Retinal pigment epithelial cell (primary cell): Measurements from ENCODE around the gene DDX23.

Experiments
- DNase-seq: peaks from one replicate; pipeline ENCODE4 v3.0.0-alpha.2; 2010; ENCODE audit warnings: low read depth
- H3K4me3 ChIP-seq: 2 replicates; pipeline ENCODE4 v1.5.1; 2011; ENCODE audit warnings: mild to moderate bottlenecking, low read length, control low read depth, moderate library complexity
- CTCF ChIP-seq: conservative IDR thresholded peaks from 2 replicates; pipeline ENCODE4 v1.5.1; 2011; ENCODE audit warnings: low read depth, low read length, control low read depth, inconsistent platforms

Gene DDX23

GRCh38 chr12:48873096-48873495, 21.1 kb upstream of the DDX23 start:
- no peak overlapping the region for H3K4me3 ChIP-seq
- TF ChIP-seq CTCF = no peak
- DNase-seq = no peak

- TF ChIP-seq CTCF = no peak
- no peak overlapping the region for H3K4me3 ChIP-seq
- no peak for DNase-seq
Observed at GRCh38 chr12:48869191-48869590, 17.2 kb upstream of the DDX23 start.

- DNase-seq = no peak
- no peak overlapping the region for H3K4me3 ChIP-seq
- TF ChIP-seq CTCF = no peak
Observed at GRCh38 chr12:48868451-48868850, 16.5 kb upstream of the DDX23 start.

- no peak for TF ChIP-seq CTCF
- peak overlapping the region; percentile 68 for H3K4me3 ChIP-seq
- no peak for DNase-seq
Observed at GRCh38 chr12:48866052-48866711, 14.2 kb upstream of the DDX23 start.

- DNase-seq = peak; percentile 66
- peak within 1 kb of the TSS; percentile 68 for H3K4me3 ChIP-seq
- TF ChIP-seq CTCF = peak; percentile 25
Observed at GRCh38 chr12:48865281-48866051, 13.5 kb upstream of the DDX23 start, which contains the start of gene RND1. Gene RND1, minus strand, starts transcription at chr12:48865870. Its CDS starts 103 bp downstream, at chr12:48865767.

GRCh38 chr12:48863291-48863690, 11.3 kb upstream of the DDX23 start:
- no peak for TF ChIP-seq CTCF
- no peak for DNase-seq

GRCh38 chr12:48862760-48863159, 10.8 kb upstream of the DDX23 start:
- DNase-seq = no peak
- H3K4me3 ChIP-seq = no peak overlapping the region
- no peak for TF ChIP-seq CTCF

More at GRCh38 chr12:48863291-48863690, 11.3 kb upstream of the DDX23 start:
- no peak overlapping the region for H3K4me3 ChIP-seq
